Measurements from ENCODE around the gene MYO9A. TPM values are rescaled to one million over a fixed set of nuclear protein-coding genes. Genes with fewer than 3 reads are reported as not detected.

The MYO9A gene
- total RNA-seq, 1 donor: 55.9 TPM

DNA sequence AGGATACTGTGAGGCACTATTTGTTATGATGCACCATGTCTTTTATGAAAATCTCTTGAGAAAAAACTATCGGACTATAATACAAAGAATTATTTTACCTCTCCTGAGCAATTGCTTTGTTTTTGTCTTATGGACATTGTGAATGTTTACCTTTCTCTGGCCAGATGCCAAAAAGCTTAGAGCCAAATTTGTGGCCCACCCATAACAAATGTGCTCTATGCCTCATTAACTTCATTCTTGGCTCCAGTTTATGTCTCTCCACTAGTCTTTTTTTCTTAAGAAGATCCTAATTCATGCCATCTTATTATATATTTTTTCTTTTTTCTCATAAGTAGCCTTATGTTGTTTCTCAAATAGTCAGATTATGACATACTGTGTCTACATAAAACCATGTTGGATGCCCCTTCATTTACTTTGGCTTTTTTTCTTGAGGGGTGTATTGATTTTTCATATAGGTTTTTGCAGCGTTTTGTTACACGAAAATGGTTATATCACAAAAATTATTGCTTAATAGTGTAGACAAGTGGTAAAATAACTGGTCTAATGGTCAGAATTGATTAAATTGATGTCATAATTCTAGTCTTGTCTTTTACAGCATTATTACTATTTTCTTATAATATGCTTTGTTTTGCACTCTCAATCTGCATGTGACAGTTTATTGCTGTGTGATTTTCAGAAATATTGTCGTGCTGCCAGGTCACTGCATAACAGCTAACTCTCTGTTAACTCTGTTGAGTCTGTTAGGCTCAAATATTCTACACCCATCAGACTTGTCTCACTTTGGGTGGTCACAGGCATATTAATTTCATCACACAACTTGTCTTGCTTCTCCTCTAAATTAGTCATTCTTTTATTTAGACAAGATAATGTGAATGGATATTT, 18.5 kb upstream of the MYO9A start:
- TF ChIP-seq, protein P1, sequence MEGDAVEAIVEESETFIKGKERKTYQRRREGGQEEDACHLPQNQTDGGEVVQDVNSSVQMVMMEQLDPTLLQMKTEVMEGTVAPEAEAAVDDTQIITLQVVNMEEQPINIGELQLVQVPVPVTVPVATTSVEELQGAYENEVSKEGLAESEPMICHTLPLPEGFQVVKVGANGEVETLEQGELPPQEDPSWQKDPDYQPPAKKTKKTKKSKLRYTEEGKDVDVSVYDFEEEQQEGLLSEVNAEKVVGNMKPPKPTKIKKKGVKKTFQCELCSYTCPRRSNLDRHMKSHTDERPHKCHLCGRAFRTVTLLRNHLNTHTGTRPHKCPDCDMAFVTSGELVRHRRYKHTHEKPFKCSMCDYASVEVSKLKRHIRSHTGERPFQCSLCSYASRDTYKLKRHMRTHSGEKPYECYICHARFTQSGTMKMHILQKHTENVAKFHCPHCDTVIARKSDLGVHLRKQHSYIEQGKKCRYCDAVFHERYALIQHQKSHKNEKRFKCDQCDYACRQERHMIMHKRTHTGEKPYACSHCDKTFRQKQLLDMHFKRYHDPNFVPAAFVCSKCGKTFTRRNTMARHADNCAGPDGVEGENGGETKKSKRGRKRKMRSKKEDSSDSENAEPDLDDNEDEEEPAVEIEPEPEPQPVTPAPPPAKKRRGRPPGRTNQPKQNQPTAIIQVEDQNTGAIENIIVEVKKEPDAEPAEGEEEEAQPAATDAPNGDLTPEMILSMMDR (IDR thresholded peaks at IDR 0.05; ENCODE audit: insufficient read depth, low read length): no peak
- no peak overlapping the region for H3K4me3 ChIP-seq (ENCODE audit: low read depth, low read length)
- no peak for DNase-seq (ENCODE audit: low read depth)

DNA sequence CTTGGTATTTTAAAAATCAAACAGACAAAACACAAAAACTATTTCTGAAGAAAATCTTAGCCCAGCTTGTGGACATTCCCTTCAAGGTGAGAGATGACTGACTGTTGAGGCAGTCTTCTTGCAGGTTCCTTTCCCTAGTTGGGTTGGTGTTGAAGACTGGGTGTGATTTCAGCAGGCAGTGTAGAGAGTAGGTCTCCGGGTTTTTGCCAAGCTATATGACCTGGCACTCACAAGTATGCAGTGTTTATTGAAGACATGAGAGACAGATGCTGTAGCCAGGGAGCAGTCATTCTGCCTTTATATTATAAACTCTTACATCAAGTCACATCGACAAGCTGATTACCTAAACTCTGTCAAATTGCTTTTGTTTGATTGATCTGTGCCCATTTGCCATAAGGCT, 17.8 kb upstream of the MYO9A start:
- TF ChIP-seq, protein P1 (IDR thresholded peaks at IDR 0.05; ENCODE audit: insufficient read depth, low read length): no peak
- no peak for DNase-seq (ENCODE audit: low read depth)
- H3K4me3 ChIP-seq (ENCODE audit: low read depth, low read length): no peak overlapping the region

DNA sequence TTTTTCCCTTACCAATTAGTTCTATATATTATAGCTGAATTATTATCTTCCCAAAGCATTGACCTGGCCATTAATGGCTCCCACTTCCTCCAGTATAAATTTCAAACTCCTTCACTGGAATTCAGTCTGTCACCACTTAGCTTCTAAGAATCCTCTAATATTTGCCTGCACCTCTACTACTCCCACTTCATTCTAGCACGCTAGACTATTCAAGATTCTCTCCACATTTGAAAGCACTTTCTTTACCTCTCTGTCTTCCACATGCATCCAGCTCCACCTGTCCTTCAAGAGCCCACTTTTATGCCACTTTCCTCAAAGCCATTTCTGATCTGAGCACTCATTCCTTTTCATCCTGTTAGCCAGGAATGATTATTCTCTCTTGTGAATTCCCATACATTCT, 15.3 kb upstream of the MYO9A start:
- no peak for DNase-seq (ENCODE audit: low read depth)
- H3K4me3 ChIP-seq (ENCODE audit: low read depth, low read length): no peak overlapping the region

DNA sequence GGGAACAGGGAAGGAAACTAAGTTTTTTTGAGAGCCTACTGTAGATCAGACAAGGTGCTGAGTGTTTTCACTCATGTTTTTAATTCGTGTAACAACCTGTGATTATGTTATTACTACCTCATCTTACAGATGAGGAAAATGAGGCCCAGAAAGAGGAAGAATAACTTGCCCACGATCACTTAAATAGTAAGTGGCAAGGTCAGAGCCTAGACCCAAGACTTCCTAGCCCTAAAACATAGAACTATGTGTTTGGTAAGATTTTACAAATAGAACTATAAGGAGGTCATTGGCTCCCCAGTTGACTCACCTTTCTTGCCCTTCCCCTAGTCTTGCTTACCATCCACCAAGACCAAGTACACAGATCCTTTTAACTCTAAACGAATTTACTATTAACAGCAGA, 14.0 kb upstream of the MYO9A start:
- no peak for DNase-seq (ENCODE audit: low read depth)
- TF ChIP-seq, protein P1 (IDR thresholded peaks at IDR 0.05; ENCODE audit: insufficient read depth, low read length): no peak
- H3K4me3 ChIP-seq (ENCODE audit: low read depth, low read length): no peak overlapping the region

More for the DNA sequence above, 15.3 kb upstream of the MYO9A start:
- TF ChIP-seq, protein P1 (IDR thresholded peaks at IDR 0.05; ENCODE audit: insufficient read depth, low read length): no peak

DNA sequence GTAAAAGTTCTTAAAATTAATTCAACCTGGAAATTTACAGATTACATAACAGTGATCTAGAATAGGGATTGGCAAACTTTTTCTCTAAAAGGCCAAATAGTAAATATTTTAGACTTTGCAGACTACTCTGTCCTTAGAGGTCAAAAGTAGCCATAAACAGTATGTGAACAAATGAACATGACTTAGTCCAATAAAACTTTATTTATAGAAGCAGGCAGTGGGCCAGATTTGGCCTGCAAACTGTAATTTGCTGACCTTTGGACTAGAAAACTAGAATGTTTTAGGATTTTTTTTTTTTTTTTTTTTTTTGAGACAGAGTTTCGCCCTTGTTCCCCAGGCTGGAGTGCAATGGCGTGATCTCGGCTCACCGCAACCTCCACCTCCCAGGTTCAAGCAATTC, 12.3 kb upstream of the MYO9A start:
- DNase-seq (ENCODE audit: low read depth): no peak
- H3K4me3 ChIP-seq (ENCODE audit: low read depth, low read length): no peak overlapping the region
- TF ChIP-seq, protein P1 (IDR thresholded peaks at IDR 0.05; ENCODE audit: insufficient read depth, low read length): no peak

DNA sequence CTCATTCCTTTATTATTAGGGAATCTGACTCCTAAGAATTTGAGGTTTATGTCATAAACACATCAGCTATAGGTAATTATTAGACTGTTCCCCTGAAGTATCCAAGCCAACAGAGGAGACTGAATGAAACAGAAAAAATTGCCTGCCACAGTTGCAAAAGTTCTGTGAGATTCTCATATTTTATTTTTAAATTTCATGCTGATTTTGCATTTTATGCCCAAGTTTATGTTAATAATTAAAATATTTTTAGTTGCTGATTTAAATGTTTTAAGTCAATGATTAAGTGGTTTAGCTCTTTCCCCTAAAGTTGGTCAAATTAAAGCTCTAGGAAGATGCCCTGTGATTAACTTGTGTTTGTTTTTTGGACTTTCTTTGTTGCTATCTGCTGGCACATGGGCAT, 10.4 kb upstream of the MYO9A start:
- no peak for DNase-seq (ENCODE audit: low read depth)
- TF ChIP-seq, protein P1 (IDR thresholded peaks at IDR 0.05; ENCODE audit: insufficient read depth, low read length): no peak
- H3K4me3 ChIP-seq (ENCODE audit: low read depth, low read length): no peak overlapping the region
